ENCODE results near the gene RNF13.
A peak's percentile ranks its signal among the peaks of the same experiment; 100 is the strongest.
"Not testable (repeated sequence)": the region's sequence is repeated elsewhere in the genome, so short reads cannot be mapped to it uniquely, and the experiment has no call there.

Gene RNF13

DNA sequence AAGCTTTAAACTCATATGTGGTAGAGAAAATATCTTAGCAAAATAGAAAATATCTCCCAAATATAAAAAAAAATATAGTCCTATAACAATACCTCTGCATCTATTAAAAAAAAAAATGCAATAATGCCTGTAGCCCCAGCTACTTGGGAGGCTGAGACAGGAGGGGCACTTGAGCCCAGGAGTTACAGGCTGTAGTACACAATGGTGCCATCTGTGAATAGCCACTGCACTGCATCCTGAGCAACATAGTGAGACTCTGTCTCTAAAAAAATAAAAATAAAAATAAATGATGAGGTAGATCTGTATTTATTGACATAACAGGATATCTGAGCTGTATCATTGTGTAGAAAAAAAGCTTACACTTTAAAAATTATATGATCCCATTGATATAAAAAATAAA lies 87.3 kb downstream of the RNF13 start:
- no peak for DNase-seq (ENCODE audit: low read depth)

DNA sequence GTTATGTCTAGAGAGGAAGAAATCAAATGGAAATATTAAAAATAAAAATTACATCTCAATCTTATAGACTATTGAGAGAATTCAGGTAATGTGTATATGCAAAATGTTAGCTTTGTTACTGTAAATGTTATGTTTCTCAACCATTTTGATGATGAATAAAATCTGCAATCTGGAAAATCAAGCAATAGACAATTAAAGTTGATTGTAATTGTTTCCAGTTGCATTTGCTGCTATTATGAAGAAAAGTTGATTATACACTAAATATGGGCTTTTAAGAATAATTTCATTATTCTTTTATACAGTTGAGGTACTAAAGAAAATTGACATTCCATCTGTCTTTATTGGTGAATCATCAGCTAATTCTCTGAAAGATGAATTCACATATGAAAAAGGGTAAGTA lies 88.8 kb downstream of the RNF13 start:
- DNase-seq (ENCODE audit: low read depth), result no peak

- no peak for DNase-seq (ENCODE audit: low read depth)
Observed at GRCh38 chr3:149902498-149903139, 89.6 kb downstream of the RNF13 start.

- no peak for DNase-seq (ENCODE audit: low read depth)
Observed at GRCh38 chr3:149906036-149906435, 93.0 kb downstream of the RNF13 start.

DNA sequence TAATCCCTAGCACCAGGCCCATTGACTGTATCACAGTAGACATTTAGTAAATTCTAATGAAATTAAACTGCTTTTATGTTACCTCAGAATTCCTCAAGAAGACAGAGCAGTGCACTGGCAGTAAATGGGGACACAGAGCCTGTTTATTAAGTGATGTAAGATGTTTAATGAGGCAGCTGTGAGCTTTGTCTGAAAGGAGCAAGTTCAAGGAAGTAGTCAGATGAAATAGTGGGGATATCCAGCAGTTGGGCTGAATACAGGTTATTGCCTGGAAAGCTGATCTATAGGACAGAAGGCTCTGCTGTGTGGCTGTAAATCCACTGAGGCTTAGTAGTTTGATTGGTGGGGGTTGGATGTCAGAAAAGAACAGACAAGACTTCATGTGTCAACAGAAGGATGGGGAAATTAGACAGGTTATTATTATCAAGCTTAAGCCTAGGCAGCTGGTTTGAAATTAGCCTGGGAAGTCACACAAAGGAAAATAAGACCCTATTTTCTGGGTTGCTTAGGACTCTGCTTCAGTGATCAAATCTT lies 95.5 kb downstream of the RNF13 start:
- DNase-seq (ENCODE audit: low read depth), result no peak

GRCh38 chr3:149909923-149910322 lies 96.9 kb downstream of the RNF13 start:
- no peak for DNase-seq (ENCODE audit: low read depth)

- DNase-seq (ENCODE audit: low read depth), result no peak
Observed at GRCh38 chr3:149917124-149917667, 104.2 kb downstream of the RNF13 start.

GRCh38 chr3:149919509-149919908 lies 106.5 kb downstream of the RNF13 start:
- DNase-seq (ENCODE audit: low read depth), result no peak

DNA sequence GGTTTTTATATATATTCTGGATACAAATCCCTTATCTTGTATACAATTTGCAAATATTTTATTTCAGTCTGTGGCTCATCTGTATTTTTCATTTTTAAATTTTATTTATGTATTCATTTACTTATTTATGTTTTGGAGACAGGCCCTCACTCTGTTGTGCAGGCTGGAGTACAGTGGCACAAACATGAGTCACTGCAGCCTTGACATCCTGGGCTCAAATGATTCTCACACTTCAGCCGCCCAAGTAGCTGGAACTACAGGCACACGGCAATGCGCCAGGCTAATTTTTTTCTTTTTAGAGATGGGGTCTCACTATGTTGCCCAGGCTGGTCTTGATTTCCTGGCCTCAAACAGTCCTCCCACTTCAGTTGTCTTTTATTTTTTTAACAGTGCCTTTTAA lies 107.1 kb downstream of the RNF13 start:
- no peak for DNase-seq (ENCODE audit: low read depth)

DNA sequence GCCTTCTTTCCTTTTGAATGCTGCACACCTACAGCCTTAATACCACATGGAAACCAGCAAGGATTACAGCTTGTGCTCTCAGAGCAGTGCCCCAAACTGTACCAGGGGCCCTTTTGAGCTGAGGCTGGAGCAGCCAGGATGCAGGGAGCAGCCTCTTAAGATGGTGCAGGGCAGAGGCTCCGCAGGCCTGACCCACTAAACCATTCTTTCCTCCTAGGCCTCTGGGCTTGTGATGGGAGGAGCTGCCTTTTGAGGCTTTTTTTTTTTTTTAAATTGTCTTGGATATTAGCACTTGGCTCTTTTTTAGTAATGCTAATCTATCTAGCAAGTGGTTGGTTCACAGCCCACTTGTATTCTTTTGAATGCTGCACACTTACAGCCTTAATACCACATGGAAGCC lies 120.0 kb downstream of the RNF13 start:
- no peak for DNase-seq (ENCODE audit: low read depth)

DNA sequence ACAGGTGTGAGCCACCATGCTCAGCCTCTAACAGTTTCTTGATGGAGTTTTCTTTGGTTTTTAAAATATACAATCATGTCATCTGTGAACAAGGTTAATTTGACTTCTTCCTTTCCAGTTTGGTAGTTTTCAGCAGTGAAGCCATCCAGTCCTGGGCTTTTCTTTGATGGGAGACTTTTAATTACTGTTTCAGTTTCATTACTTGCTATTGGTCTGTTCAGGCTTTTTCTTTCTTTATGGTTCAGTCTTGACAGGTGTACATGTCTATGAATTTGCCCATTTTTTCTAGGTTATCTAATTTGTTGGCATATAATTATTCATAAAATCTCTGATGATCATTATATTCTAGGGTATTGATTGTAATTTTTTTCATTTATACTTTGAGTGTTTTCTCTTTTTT lies 120.8 kb downstream of the RNF13 start:
- no peak for DNase-seq (ENCODE audit: low read depth)

DNA sequence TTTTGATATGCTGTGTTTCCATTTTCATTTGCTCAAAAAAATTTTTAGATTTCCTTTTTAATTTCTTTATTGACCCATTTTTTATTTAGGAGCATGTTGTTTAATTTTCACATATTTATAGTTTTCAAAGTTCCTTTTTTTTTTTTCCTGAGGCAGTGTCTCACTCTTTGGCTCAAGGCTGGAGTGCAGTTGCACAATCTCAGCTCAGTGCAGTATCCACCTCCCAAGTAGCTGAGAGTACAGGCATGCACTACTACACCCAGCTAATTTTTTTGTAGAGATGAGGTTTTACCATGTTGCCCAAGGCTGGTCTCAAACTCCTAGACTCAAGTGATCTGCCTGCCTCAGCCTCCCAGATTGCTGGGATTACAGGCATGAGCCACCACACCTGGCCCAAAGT lies 121.5 kb downstream of the RNF13 start:
- peak; percentile 62 for DNase-seq (ENCODE audit: low read depth)

DNA sequence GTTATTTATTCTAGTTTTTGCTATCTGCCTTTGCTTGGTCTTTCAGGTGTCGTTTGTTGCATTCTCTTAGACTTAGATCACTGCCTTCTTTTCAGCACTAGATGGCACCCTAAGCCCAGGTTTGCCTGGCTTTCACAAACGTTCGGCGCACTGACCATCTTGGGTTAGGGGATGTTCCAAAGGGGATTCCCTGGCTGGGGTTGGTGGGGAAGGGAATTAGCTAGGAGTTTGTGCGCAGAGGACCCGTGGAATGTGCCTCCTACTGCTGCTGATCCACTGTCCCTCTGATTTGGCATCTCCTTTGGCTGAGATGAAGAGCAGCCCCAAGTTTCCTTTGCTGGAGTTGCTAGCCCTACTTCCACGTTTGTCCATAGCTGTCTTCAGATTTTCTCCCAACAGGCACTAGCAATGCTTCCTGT lies 123.8 kb downstream of the RNF13 start:
- DNase-seq (ENCODE audit: low read depth), result no peak

- not testable (repeated sequence) for DNase-seq (ENCODE audit: low read depth)
Observed at GRCh38 chr3:149938392-149939055, 125.5 kb downstream of the RNF13 start.

DNA sequence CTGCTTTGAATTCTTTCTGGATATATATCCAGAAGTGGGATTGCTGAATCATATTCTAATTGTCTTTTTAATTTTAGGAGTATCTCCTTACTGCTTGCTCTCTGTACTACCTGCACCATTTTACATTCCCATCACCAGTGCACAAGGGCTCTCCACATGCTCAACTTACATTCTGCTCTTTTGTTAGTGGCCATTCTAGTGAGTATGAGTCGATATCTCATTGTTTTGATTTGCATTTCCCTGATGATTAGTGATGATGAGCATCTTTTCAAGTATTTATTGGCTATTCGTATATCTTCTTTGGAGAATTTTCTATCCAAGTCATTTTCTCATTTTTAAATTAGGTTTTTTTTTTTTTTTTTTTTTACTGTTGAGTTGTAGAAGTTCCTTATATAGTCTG lies 128.2 kb downstream of the RNF13 start:
- no peak for DNase-seq (ENCODE audit: low read depth)

GRCh38 chr3:149941946-149942345 lies 128.9 kb downstream of the RNF13 start:
- no peak for DNase-seq (ENCODE audit: low read depth)

- DNase-seq (ENCODE audit: low read depth), result no peak
Observed at GRCh38 chr3:149942409-149942808, 129.4 kb downstream of the RNF13 start.

GRCh38 chr3:149943966-149944365 lies 131.0 kb downstream of the RNF13 start:
- DNase-seq (ENCODE audit: low read depth), result not testable (repeated sequence)

DNA sequence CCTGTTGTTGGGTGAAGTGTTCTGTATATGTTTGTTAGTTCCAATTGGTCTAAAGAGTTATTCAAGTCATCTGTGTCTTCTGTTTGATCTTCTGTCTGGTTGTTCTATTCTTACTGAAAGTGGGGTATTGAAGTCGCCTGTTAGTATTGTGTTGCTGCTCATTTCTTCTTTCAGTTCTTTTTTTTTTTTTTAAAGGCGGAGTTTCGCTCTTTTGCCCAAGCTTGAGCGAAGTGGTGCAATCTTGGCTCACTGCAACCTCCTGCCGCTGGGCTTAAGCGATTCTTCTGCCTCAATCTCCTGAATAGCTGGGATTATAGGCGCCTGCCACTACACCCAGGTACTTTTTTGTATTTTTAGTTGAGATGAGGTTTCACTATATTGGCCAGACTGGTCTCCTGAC lies 134.2 kb downstream of the RNF13 start:
- DNase-seq (ENCODE audit: low read depth), result no peak

GRCh38 chr3:149949181-149949580 lies 136.2 kb downstream of the RNF13 start:
- DNase-seq (ENCODE audit: low read depth), result no peak

DNA sequence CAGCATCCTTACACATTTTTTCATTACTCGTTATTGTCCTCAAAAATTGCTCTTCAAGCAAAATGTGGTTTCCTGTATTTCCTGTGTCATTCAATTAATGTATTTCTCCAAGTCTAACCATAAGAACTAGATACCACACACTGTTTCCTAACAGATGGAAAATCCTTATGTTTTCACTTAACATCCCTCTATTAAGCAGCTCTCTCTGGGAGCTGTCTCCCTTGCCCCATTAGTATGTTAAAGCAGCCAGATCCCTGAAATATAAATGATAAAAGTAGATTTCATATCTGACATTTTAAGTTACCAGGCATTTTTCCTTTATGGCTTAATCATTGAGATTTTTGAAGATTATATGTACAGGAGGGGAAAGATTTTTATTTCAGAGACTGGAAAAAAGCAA lies 141.8 kb downstream of the RNF13 start:
- DNase-seq (ENCODE audit: low read depth), result no peak

DNA sequence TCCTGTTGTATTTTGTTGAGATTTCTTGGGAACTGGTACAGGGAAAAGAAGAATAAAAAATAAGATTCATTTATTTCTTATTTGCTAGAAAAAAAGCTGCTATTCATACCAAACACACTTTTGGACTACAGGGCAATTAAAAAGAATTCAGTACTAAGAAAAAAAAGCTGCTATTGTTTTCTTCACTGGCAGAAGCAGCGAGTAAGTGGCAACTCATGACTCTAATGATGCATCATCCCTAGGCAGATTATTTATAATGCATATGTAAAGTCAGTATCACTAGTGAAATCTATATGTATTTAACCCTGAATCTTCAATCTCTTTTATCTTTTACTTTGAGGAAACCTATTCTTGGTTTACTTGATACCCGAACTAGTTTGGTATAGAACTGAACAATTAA lies 142.4 kb downstream of the RNF13 start:
- DNase-seq (ENCODE audit: low read depth), result no peak

DNA sequence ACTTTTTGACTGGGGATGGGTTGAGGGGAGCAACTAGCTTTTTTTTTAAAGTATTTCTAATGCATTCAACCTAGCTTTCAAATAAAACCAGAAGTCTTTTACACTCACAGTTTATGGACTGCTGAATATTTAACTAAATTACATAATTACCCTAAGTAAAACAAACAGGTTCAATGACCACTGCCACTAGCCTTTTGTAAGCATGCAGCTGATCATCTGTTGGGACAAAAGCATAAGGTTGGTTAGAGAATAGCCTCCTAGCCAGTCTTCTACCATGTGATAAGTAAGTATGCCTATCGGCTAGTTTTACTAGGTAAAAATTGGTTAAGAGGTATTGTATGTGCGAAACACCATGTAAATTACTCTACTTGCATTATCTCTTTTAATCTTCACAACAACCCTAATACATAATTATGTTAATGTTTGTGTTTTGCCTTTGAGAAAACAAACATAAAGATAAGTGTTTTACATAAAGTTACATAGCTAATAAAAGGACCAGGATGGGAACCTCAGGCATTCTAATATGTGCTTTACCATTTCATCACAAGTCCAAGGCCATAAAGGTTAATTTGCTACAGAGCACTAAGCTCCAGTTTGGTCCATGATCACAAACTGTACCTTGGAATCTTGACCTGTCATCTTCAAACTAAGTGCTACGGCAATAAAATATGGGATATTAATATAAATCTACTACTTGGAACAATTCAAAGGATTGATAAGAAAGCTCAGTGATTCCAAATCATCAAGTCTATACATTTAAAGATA lies 144.5 kb downstream of the RNF13 start:
- no peak for DNase-seq (ENCODE audit: low read depth)

All from GM04503 (cell line).